ENCODE measurements around the gene LSM14B.

LSM14B gene

DNA sequence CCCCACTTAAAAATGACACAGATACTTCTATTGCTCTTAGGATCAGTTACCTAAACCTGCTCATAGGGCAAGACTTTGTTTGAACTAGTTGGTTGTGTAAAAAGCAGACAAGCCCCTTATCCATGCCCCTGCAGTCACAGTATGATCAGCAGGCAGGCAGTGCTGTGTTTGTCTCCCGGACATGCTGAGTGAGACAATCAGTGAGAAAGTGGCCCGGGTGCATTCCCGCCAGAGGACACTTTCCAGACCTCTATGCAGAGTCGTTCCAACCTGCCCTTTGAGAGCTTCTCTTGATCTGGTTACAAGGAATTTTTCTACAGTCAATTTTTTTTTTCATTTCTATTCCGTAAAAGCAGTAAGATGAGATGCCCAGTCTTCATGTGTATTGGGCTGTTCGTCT is 6.2 kb downstream of the LSM14B start:
- H3K79me2 ChIP-seq (ENCODE audit: insufficient read depth, low read length), result peaks cover 30% of the 10 kb centered on the region
- H3K4me2 ChIP-seq (ENCODE audit: insufficient read depth, low read length), result no peak overlapping the region
- peaks cover 70% of the 10 kb centered on the region for H4K20me1 ChIP-seq (ENCODE audit: insufficient read depth, low read length)
- no peaks in the 10 kb centered on the region for H3K27me3 ChIP-seq (ENCODE audit: insufficient read depth, low read length, poor library complexity)
- no peak overlapping the region for H3K27ac ChIP-seq (ENCODE audit: low read length)
- TF ChIP-seq EZH2 (IDR thresholded peaks at IDR 0.05; ENCODE audit: borderline replicate concordance, low read depth, low read length, severe bottlenecking), result no peak
- TF ChIP-seq, protein P1, sequence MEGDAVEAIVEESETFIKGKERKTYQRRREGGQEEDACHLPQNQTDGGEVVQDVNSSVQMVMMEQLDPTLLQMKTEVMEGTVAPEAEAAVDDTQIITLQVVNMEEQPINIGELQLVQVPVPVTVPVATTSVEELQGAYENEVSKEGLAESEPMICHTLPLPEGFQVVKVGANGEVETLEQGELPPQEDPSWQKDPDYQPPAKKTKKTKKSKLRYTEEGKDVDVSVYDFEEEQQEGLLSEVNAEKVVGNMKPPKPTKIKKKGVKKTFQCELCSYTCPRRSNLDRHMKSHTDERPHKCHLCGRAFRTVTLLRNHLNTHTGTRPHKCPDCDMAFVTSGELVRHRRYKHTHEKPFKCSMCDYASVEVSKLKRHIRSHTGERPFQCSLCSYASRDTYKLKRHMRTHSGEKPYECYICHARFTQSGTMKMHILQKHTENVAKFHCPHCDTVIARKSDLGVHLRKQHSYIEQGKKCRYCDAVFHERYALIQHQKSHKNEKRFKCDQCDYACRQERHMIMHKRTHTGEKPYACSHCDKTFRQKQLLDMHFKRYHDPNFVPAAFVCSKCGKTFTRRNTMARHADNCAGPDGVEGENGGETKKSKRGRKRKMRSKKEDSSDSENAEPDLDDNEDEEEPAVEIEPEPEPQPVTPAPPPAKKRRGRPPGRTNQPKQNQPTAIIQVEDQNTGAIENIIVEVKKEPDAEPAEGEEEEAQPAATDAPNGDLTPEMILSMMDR (IDR thresholded peaks at IDR 0.05; ENCODE audit: borderline replicate concordance, extremely low read depth, low read length, poor library complexity, severe bottlenecking), result no peak
- no peak overlapping the region for H2AFZ ChIP-seq (ENCODE audit: low read depth, low read length)
- peaks cover 100% of the 10 kb centered on the region for H3K36me3 ChIP-seq (ENCODE audit: insufficient read depth, low read length)
- ATAC-seq (ENCODE audit: insufficient read depth, low read depth) (no peak), DNase-seq (no peak)
- no peak overlapping the region for H3K9ac ChIP-seq (ENCODE audit: low read depth, low read length)
- no peaks in the 10 kb centered on the region for H3K9me3 ChIP-seq (ENCODE audit: insufficient read depth, low read length, severe bottlenecking)
- H3K4me1 ChIP-seq (ENCODE audit: insufficient read depth, low read length), result peaks cover 12% of the 10 kb centered on the region
- no peak overlapping the region for H3K4me3 ChIP-seq (ENCODE audit: low read depth in 1 of 2, low read length in 2 of 2)

DNA sequence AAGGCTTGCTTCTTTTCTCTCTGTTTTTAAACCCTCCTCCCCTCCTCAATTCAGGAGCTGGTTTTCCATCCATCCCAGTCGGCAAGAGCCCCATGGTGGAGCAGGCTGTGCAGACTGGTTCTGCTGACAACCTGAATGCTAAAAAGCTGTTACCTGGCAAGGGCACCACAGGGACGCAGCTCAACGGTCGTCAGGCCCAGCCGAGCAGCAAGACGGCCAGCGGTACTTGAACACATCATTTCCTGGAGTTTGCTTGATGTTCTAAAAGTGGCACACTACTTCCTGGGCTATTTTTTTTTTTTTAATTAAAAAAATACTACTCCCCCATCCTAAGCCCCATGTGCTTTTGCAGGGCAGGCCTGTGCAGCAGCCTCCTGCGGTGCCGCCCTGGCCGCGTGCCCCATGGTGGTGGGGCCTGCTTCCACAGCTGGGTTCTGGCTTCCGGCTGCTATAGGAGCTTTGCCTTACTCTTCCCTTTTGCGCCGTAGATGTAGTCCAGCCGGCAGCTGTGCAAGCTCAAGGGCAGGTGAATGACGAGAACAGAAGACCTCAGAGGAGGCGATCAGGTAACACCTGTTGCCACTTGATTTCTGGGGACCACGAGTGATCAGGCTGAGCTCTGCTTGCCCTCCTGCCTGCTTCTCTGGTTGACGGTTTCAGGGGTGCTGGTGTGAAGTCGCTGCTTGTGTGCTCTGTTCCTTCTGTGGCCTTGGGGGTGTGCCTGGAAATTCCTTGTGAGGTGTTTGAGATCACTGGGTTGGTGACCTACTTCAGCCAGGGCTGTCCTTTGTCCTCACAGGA is 7.7 kb downstream of the LSM14B start:
- no peak overlapping the region for H3K9ac ChIP-seq (ENCODE audit: low read depth, low read length)
- ATAC-seq (ENCODE audit: insufficient read depth, low read depth), result no peak
- no peak for DNase-seq
- H2AFZ ChIP-seq (ENCODE audit: low read depth, low read length), result no peak overlapping the region
- H3K27me3 ChIP-seq (ENCODE audit: insufficient read depth, low read length, poor library complexity), result no peaks in the 10 kb centered on the region
- H3K4me1 ChIP-seq (ENCODE audit: insufficient read depth, low read length), result no peaks in the 10 kb centered on the region; the same call in 1 of the 2 replicates
- H3K79me2 ChIP-seq (ENCODE audit: insufficient read depth, low read length), result peaks cover 20% of the 10 kb centered on the region
- H3K4me3 ChIP-seq (ENCODE audit: low read depth in 1 of 2, low read length in 2 of 2), result no peak overlapping the region
- peaks cover 71% of the 10 kb centered on the region for H4K20me1 ChIP-seq (ENCODE audit: insufficient read depth, low read length)
- H3K4me2 ChIP-seq (ENCODE audit: insufficient read depth, low read length), result no peak overlapping the region
- no peak overlapping the region for H3K27ac ChIP-seq (ENCODE audit: low read length)
- peaks cover 100% of the 10 kb centered on the region for H3K36me3 ChIP-seq (ENCODE audit: insufficient read depth, low read length)
- TF ChIP-seq, protein P1 (IDR thresholded peaks at IDR 0.05; ENCODE audit: borderline replicate concordance, extremely low read depth, low read length, poor library complexity, severe bottlenecking), result no peak
- TF ChIP-seq EZH2 (IDR thresholded peaks at IDR 0.05; ENCODE audit: borderline replicate concordance, low read depth, low read length, severe bottlenecking), result no peak
- no peaks in the 10 kb centered on the region for H3K9me3 ChIP-seq (ENCODE audit: insufficient read depth, low read length, severe bottlenecking)

DNA sequence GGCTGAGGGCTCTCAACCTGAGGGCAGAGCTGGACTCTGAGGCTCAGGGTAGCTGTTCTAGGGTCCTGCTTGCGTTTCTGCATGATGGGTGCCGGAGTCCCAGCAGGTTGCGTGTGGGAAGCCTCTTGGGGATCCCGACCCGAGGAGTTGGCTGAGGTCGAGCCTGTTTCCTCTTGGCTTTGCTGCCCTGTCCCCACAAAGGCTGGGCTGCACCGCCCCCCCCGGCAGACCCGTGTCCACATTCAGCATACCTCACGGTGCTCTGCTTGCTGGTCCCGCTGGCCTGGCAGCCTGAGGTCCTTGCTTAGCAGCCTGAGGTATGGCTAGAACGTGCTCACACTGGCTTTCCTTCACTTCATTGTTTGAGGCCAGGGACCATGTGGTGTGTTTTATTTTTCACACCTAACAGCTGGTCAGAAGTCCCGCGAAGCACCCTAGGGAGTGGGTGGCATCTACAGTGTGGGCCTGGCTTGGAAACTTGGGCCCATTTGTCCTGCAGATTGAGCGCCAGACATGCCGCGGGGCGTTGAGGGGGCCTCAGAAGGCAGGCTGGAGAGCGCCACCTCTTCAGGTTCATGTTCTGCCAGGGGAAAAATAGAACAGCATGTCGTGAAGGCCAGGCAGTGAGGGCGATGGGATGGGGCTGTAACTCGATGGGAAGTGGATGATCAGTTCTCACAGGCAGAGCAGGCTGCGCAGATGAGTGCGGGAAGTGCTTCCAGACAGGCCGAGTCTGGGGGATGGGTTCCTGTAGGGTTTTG is 9.5 kb downstream of the LSM14B start:
- Histone ChIP-seq H3K9me3 (ENCODE audit: insufficient read depth, low read length, severe bottlenecking) (no peaks in the 10 kb centered on the region), H3K27ac (ENCODE audit: low read length) (no peak overlapping the region), H2AFZ (ENCODE audit: low read depth, low read length) (no peak overlapping the region), H3K79me2 (ENCODE audit: insufficient read depth, low read length) (peaks cover 20% of the 10 kb centered on the region; the same call in 1 of the 2 replicates), H4K20me1 (ENCODE audit: insufficient read depth, low read length) (peaks cover 73% of the 10 kb centered on the region), H3K4me2 (ENCODE audit: insufficient read depth, low read length) (no peak overlapping the region), H3K27me3 (ENCODE audit: insufficient read depth, low read length, poor library complexity) (no peaks in the 10 kb centered on the region), H3K4me1 (ENCODE audit: insufficient read depth, low read length) (no peaks in the 10 kb centered on the region), H3K9ac (ENCODE audit: low read depth, low read length) (no peak overlapping the region), H3K4me3 (ENCODE audit: low read depth in 1 of 2, low read length in 2 of 2) (no peak overlapping the region), H3K36me3 (ENCODE audit: insufficient read depth, low read length) (peaks cover 100% of the 10 kb centered on the region)
- ATAC-seq (ENCODE audit: insufficient read depth, low read depth) (no peak), DNase-seq (no peak)
- TF ChIP-seq, protein P1 (IDR thresholded peaks at IDR 0.05; ENCODE audit: borderline replicate concordance, extremely low read depth, low read length, poor library complexity, severe bottlenecking), result no peak
- no peak for TF ChIP-seq EZH2 (IDR thresholded peaks at IDR 0.05; ENCODE audit: borderline replicate concordance, low read depth, low read length, severe bottlenecking)
